Esophagus muscularis mucosa (tissue), 3 donors: ENCODE measurements around the gene PTTG1IP.

Source experiments
- CTCF ChIP-seq, 3 experiments: fragments of 200-600 bp in 2 of 3; fragments of 450-650 bp in 1 of 3; sonication (generic) in 2 of 3; IDR thresholded peaks; one replicate each; pipeline ENCODE4 v1.5.1; 2017 to 2019; ENCODE audit warnings: antibody characterized with exemption in 3 of 3, mild to moderate bottlenecking in 2 of 3, moderate library complexity in 1 of 3
- POLR2AphosphoS5 ChIP-seq, 2 donors: sonication (generic); formaldehyde crosslinking; IDR thresholded peaks; one replicate each; pipeline ENCODE4 v1.6.1; 2017; ENCODE audit warnings: antibody characterized with exemption in 2 of 2

DNA sequence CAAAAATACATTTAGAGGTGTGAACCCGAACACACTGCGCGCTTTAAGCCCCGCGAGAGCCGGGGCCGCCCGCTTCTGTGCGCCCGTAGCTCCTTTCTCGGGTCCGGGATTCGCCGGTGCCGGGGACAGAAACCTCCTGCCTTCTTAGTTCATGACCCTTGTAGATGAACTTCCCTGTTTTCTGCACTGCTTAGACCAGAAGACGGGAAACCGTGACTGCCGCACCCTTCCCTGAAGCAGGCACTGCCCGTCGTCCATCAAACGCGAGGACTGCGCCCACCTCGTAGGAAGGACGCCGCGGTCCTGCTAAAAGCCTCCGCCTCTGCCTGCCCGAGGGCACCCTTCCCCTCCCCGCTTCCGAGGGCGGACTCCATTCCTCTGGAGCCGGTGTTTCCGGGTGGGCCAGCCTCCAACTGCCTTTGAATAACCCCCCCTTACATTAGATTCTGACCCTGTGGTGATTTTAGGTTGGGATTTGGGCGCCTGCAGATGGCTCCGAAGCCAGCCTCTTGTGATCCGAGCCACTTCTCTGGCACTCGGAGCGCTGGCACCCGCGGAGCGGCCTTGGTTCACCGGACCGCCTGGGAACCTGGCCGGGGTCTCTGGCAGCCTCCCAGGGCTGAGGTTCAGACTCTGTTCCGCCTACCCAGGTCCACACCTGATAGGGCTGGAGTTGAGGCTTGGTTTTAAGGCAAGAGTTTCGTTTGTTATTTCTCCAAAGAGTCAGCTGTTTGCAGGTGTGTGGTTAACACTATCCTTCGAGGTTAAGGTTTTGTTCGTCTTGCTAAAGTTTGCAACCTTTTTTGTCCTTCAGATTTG lies 1.2 kb upstream of the PTTG1IP start:
- no peak for TF ChIP-seq CTCF (IDR thresholded peaks at IDR 0.05)
- TF ChIP-seq POLR2AphosphoS5 (IDR thresholded peaks at IDR 0.05) = peak in 1 of 2 donors; percentile 66
